MM.1S (cell line): ENCODE data around the gene HOXA13.

Source experiments
- DNase-seq: peaks from one replicate; pipeline ENCODE4 v3.0.0-alpha.2; 2015
- H2AFZ ChIP-seq: fragments of 300-600 bp; sonication (generic); 2 replicates; pipeline ENCODE4 v1.6.0; 2016; ENCODE audit warnings: antibody characterized with exemption, low read length
- H3F3A ChIP-seq: fragments of 300-600 bp; sonication (generic); 2 replicates; pipeline ENCODE4 v1.6.1; 2016; ENCODE audit warnings: mild to moderate bottlenecking, antibody characterized with exemption, low read length, moderate library complexity, mixed read lengths; ENCODE audit not compliant: insufficient read depth
- H3K27ac ChIP-seq: fragments of 300-600 bp; sonication (generic); 2 replicates; pipeline ENCODE4 v1.5.1; 2016; ENCODE audit warnings: mild to moderate bottlenecking, low read length
- H3K27me3 ChIP-seq: fragments of 300-600 bp; sonication (generic); replicated peaks from 2 replicates; pipeline ENCODE4 v1.6.0; 2016; ENCODE audit warnings: low read length; ENCODE audit not compliant: insufficient read depth
- H3K36me3 ChIP-seq: fragments of 300-600 bp; sonication (generic); replicated peaks from 2 replicates; pipeline ENCODE4 v1.6.1; 2016; ENCODE audit warnings: mild to moderate bottlenecking, low read length, mixed read lengths; ENCODE audit not compliant: insufficient read depth
- H3K4me1 ChIP-seq: fragments of 300-600 bp; sonication (generic); 2 replicates; pipeline ENCODE4 v1.6.1; 2016; ENCODE audit warnings: low read length, mixed read lengths
- H3K4me2 ChIP-seq: fragments of 300-600 bp; sonication (generic); 2 replicates; pipeline ENCODE4 v1.6.0; 2016; ENCODE audit warnings: low read depth, low read length
- H3K4me3 ChIP-seq: fragments of 300-600 bp; sonication (generic); 2 replicates; pipeline ENCODE4 v1.5.1; 2016; ENCODE audit warnings: low read length, mixed read lengths
- H3K79me2 ChIP-seq: fragments of 300-600 bp; sonication (generic); 2 replicates; pipeline ENCODE4 v1.6.1; 2016; ENCODE audit warnings: mixed run types, low read length, mixed read lengths
- H3K9ac ChIP-seq: fragments of 300-600 bp; sonication (generic); 2 replicates; pipeline ENCODE4 v1.6.1; 2016; ENCODE audit warnings: low read length, mixed read lengths
- H3K9me2 ChIP-seq: fragments of 300-600 bp; sonication (generic); replicated peaks from 2 replicates; pipeline ENCODE4 v1.6.1; 2016; ENCODE audit warnings: mild to moderate bottlenecking, low read length, mixed read lengths; ENCODE audit not compliant: insufficient read depth
- H3K9me3 ChIP-seq: fragments of 300-600 bp; sonication (generic); replicated peaks from 2 replicates; pipeline ENCODE4 v1.6.1; 2016; ENCODE audit warnings: mild to moderate bottlenecking, low read length, mixed read lengths; ENCODE audit not compliant: insufficient read depth
- H4K20me1 ChIP-seq: fragments of 300-600 bp; sonication (generic); 2 replicates; pipeline ENCODE4 v1.6.1; 2016; ENCODE audit warnings: mild to moderate bottlenecking, low read length, moderate library complexity, mixed read lengths; ENCODE audit not compliant: insufficient read depth
- CTCF ChIP-seq: fragments of 300-600 bp; sonication (generic); IDR thresholded peaks from 2 replicates; pipeline ENCODE4 v1.5.1; 2016; ENCODE audit warnings: antibody characterized with exemption, low read length, mixed read lengths
- EZH2 ChIP-seq: fragments of 300-600 bp; sonication (generic); optimal IDR thresholded peaks from 2 replicates; pipeline ENCODE3; 2017; ENCODE audit warnings: low read depth, mild to moderate bottlenecking, antibody characterized with exemption, low read length, mixed read lengths
- EZH2phosphoT487 ChIP-seq: fragments of 300-600 bp; sonication (generic); IDR thresholded peaks from 2 replicates; pipeline ENCODE4 v1.6.1; 2018; ENCODE audit warnings: antibody characterized with exemption, low read length

Gene HOXA13

GRCh38 chr7:27176962-27177794, 22.7 kb downstream of the HOXA13 start:
- Histone ChIP-seq H3K4me3 (no peak overlapping the region), H3K36me3 (no peaks in the 10 kb centered on the region), H3K4me2 (no peak overlapping the region), H2AFZ (no peak overlapping the region), H3K9me2 (no peaks in the 10 kb centered on the region), H3F3A (peaks cover 4% of the 10 kb centered on the region; the same call in 1 of the 2 replicates), H3K27me3 (peaks cover 62% of the 10 kb centered on the region), H4K20me1 (no peaks in the 10 kb centered on the region), H3K27ac (no peak overlapping the region), H3K9ac (no peak overlapping the region), H3K4me1 (peaks cover 7% of the 10 kb centered on the region), H3K79me2 (no peaks in the 10 kb centered on the region), H3K9me3 (no peaks in the 10 kb centered on the region)
- no peak for DNase-seq
- TF ChIP-seq CTCF: no peak
- no peak for TF ChIP-seq EZH2
- no peak for TF ChIP-seq EZH2phosphoT487

GRCh38 chr7:27176524-27176845, 23.4 kb downstream of the HOXA13 start:
- Histone ChIP-seq H3F3A (peaks cover 10% of the 10 kb centered on the region), H3K9ac (no peak overlapping the region), H3K9me2 (no peaks in the 10 kb centered on the region), H3K36me3 (no peaks in the 10 kb centered on the region), H3K9me3 (no peaks in the 10 kb centered on the region), H3K4me3 (no peak overlapping the region), H3K4me2 (no peak overlapping the region), H2AFZ (no peak overlapping the region), H3K27ac (no peak overlapping the region), H4K20me1 (no peaks in the 10 kb centered on the region), H3K4me1 (peaks cover 9% of the 10 kb centered on the region), H3K79me2 (no peaks in the 10 kb centered on the region), H3K27me3 (peaks cover 66% of the 10 kb centered on the region)
- DNase-seq: no peak
- TF ChIP-seq EZH2phosphoT487 (no peak), EZH2 (no peak), CTCF (no peak)

- Histone ChIP-seq H3K27me3 (peaks cover 72% of the 10 kb centered on the region), H3K9me3 (no peaks in the 10 kb centered on the region), H3K4me1 (peaks cover 9% of the 10 kb centered on the region), H3K4me2 (no peak overlapping the region), H3K27ac (no peak overlapping the region), H3K9me2 (no peaks in the 10 kb centered on the region), H3F3A (peaks cover 12% of the 10 kb centered on the region), H4K20me1 (no peaks in the 10 kb centered on the region), H3K36me3 (no peaks in the 10 kb centered on the region), H3K9ac (no peak overlapping the region), H3K79me2 (no peaks in the 10 kb centered on the region), H3K4me3 (no peak overlapping the region), H2AFZ (no peak overlapping the region)
- no peak for DNase-seq
- no peak for TF ChIP-seq EZH2phosphoT487
- TF ChIP-seq CTCF: no peak
- no peak for TF ChIP-seq EZH2
These were observed 24.0 kb downstream of the HOXA13 start for GRCh38 chr7:27175626-27176523.
